Inflammatory macrophage (primary cell): ENCODE results near the gene EPS8.
"Not testable (repeated sequence)": the region's sequence is repeated elsewhere in the genome, so short reads cannot be mapped to it uniquely, and the experiment has no call there.

Experiments used
- DNase-seq, 2 donors: peaks; one replicate each; pipeline ENCODE4 v3.0.0-alpha.2; 2020 to 2022

Gene EPS8

DNA sequence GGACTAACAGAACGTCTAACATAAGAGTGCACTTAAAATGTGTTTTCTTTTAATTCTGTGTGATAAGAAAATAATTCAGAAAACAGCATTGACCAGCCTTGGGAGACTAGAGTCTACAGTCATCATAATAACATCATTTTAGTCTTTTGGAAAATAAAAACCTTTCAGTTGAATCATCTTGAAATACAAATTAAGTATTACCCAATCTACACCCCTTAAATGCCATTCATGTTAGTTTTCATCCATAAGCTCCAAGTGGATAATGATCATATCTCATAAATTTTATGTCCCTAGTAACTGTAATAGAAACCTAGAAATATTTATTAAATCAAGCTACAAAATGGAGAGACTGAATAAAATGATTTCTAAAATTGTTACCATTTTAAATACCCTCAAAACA, 32.4 kb downstream of the EPS8 start:
- DNase-seq: no peak

- no peak for DNase-seq
Measured at GRCh38 chr12:15754233-15754632, 35.0 kb downstream of the EPS8 start.

- no peak for DNase-seq
Measured at GRCh38 chr12:15752785-15753184, 36.4 kb downstream of the EPS8 start.

GRCh38 chr12:15751741-15752140, 37.4 kb downstream of the EPS8 start:
- DNase-seq: no peak

GRCh38 chr12:15749937-15750336, 39.3 kb downstream of the EPS8 start:
- no peak for DNase-seq

GRCh38 chr12:15741870-15742269, 47.3 kb downstream of the EPS8 start:
- DNase-seq: not testable (repeated sequence)

GRCh38 chr12:15741082-15741481, 48.1 kb downstream of the EPS8 start:
- no peak for DNase-seq

DNA sequence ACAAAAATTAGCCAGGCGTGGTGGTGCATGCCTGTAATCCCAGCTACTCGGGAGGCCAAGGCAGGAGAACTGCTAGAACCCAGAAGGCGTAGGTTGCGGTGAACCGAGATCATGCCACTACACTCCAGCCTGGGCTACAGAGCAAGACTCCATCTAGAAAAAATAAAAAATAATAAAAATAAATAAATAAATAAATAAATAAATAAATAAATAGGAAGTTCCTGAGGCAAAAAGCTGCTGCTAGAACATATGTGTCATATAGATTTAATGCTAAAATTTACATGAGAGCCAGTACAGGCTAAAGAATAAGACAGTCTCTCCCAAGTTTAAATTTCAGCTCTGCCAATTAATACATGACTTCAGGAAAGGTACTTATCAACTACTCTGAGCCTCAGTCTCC, 48.8 kb downstream of the EPS8 start:
- DNase-seq: not testable (repeated sequence)

GRCh38 chr12:15738438-15739015, 50.7 kb downstream of the EPS8 start:
- no peak for DNase-seq

DNA sequence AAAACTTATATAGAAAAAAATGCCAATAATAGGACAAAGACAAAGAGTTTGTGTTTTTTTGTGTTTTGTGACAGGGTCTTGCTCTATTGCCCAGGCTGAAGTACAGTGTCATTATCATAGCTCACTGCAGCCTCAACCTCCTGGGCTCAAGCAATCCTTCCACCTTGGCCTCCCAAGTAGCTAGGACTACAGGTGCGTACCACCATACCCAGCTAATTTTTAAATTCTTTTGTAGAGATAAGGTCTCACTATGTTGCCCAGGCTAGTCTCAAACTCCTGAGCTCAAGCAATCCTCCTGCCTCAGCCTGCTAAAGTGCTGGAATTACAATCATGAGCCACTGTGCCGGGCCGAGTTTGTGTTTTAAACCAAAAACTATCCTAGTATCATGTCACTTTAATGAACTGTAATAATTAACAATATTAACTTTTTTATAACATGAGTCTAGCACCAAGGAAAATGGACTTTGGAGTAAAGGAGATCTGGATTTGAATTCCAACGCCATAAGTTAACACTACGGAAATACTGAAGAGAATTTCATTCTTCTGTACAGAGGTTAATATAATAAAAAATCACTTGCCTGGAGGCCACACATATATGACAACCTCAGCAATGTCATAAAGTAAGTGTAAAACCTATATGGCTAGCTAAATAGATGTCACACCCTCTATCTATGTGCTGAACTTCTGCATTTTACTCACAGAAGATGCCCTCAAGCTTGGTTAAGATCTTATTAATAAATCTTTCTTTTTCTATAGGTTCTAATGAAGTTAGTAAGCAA, 53.2 kb downstream of the EPS8 start:
- DNase-seq: no peak

GRCh38 chr12:15733136-15733535, 56.1 kb downstream of the EPS8 start:
- DNase-seq: no peak

GRCh38 chr12:15732341-15733061, 56.7 kb downstream of the EPS8 start:
- DNase-seq: no peak

- no peak for DNase-seq
Measured at GRCh38 chr12:15731940-15732339, 57.2 kb downstream of the EPS8 start.

GRCh38 chr12:15729097-15729496, 60.1 kb downstream of the EPS8 start:
- DNase-seq: no peak

DNA sequence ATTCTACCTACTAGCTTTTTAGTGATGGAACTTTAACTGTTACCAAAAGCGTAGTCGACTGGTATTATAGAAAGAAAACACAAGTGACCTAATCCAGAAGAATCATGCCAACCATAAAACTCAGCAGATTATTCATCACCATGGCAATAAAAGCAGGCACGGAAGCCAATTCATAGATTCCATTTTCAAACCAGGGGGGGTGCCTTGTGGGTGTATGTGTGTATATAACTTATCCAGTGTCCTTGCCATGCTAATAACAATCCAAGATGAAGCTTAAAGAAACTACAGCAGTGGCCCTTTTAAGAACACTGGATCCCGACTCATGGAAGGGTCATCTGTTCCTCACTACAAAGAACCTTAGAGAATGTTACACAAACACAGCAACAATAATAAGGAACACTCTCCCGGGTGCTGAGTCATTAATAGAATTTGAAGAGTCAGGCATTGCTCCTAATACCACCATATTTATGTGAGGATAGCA, 61.0 kb downstream of the EPS8 start:
- peak; percentile 29 to 51 for DNase-seq

DNA sequence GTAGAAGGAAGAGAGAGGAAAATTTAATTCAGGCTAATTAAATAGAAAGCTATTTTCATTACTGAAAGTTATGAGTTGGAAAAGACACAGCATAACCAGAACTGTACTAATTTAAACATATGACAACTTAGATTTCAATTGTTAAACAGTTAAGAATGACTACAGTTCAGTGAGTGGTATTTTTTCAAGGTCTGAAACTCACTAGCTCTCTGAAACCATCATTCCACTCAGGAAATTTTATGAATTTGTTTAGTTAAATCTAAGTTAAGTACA, 62.4 kb downstream of the EPS8 start:
- no peak for DNase-seq

DNA sequence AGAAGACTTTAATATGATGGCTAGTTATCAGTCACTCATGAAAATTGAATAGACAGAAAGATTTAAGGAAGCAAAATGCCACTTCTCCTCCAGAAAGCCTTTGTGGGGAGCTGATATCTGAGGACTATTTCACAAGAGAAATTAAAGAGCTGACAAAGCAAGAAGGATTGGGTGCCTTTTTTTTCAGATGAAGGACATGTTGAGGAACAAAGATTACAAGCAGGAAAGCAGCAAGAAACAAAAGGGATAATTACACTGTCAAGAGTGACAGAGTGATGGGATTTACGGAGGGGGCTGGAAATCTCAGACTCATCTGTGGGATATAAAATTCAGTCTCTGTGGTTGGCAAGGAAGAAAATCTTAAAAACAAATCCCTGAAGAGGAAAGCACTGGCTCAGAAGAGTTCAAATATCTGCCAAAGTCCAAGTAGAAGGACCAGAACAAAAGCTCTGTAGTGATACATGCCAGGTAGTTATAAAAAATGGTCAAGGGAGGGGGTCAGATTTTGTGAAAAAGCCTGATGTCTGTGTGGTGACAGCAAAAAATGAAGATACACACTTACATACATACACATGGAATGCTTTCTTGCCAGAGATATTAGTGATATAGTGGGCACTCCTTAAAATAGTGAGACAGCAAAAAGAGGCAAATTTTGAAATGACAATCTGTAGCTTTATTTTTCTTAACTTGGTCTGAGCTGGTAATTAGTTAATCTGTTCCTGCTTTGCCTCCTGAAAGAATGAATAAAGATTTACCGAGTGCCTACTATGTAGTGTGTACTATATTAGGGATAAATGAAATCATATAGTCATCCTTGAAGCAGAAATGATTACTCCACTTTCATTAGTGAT, 62.9 kb downstream of the EPS8 start:
- peak; percentile 62 to 85 for DNase-seq

- DNase-seq: no peak
Measured at GRCh38 chr12:15722951-15723350, 66.2 kb downstream of the EPS8 start.

- no peak for DNase-seq
Measured at GRCh38 chr12:15721316-15722115, 67.7 kb downstream of the EPS8 start.

- no peak for DNase-seq
Measured at GRCh38 chr12:15720295-15720694, 68.9 kb downstream of the EPS8 start.

GRCh38 chr12:15719230-15719629, 70.0 kb downstream of the EPS8 start:
- DNase-seq: no peak

DNA sequence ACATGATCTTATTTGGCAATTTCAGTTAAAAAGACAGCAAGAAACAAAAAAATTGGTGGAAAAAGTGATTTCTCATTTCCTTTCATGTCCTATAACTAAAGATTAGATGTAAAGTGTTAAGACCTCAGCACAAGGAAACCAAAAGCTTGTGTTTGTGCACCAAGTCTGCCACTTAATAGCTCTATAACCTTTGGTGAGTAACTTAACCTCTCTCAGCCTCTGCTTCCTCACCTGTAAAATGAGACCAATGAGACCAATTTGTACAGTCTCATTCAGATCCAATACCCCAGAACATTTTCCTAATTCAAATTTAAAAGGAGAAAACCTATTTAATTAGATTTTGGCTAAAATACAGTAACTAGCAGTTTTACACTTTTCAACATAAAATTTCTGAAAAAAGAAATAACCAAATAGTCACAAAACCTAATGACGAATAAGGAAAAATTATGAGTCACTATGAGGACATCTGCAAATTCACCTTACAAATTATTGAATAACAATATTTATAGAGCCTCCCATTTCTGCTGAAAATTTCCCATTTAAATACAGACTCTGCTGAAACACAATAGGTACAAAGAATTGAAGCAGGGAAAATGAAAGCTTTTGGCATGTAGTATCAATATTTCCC, 71.1 kb downstream of the EPS8 start:
- DNase-seq: no peak
